ENCODE measurements around the gene PDE4B.
"Not testable (repeated sequence)": the region's sequence is repeated elsewhere in the genome, so short reads cannot be mapped to it uniquely, and the experiment has no call there.

Gene PDE4B

GRCh38 chr1:65991694-65992093 lies 199.0 kb downstream of the PDE4B start:
- Mint-ChIP-seq H3K36me3 (ENCODE audit: low read depth) (no peaks in the 10 kb centered on the region), H3K27ac (no peak overlapping the region), H3K4me1 (ENCODE audit: low read depth) (no peaks in the 10 kb centered on the region), H3K4me3 (no peak overlapping the region), H3K27me3 (ENCODE audit: low read depth) (peaks cover 7% of the 10 kb centered on the region), H3K9me3 (no peaks in the 10 kb centered on the region)
- DNase-seq (ENCODE audit: low spot score) = no peak

GRCh38 chr1:65992165-65992821 lies 199.6 kb downstream of the PDE4B start:
- Mint-ChIP-seq H3K27me3 (ENCODE audit: low read depth) (peaks cover 7% of the 10 kb centered on the region), H3K4me3 (no peak overlapping the region), H3K36me3 (ENCODE audit: low read depth) (no peaks in the 10 kb centered on the region), H3K27ac (no peak overlapping the region), H3K9me3 (no peaks in the 10 kb centered on the region), H3K4me1 (ENCODE audit: low read depth) (no peaks in the 10 kb centered on the region)
- no peak for DNase-seq (ENCODE audit: low spot score)

- Mint-ChIP-seq H3K4me3 (no peak overlapping the region), H3K36me3 (ENCODE audit: low read depth) (no peaks in the 10 kb centered on the region), H3K27ac (no peak overlapping the region), H3K27me3 (ENCODE audit: low read depth) (peaks cover 11% of the 10 kb centered on the region), H3K9me3 (no peaks in the 10 kb centered on the region), H3K4me1 (ENCODE audit: low read depth) (no peaks in the 10 kb centered on the region)
- DNase-seq (ENCODE audit: low spot score) = no peak
Measured at GRCh38 chr1:65992831-65993271, 200.2 kb downstream of the PDE4B start.

- Mint-ChIP-seq H3K27me3 (ENCODE audit: low read depth) (peaks cover 11% of the 10 kb centered on the region), H3K27ac (no peak overlapping the region), H3K36me3 (ENCODE audit: low read depth) (no peaks in the 10 kb centered on the region)
Measured at GRCh38 chr1:65994223-65994622, 201.5 kb downstream of the PDE4B start.

GRCh38 chr1:65995336-65995735 lies 202.6 kb downstream of the PDE4B start:
- no peaks in the 10 kb centered on the region for H3K4me1 Mint-ChIP-seq (ENCODE audit: low read depth)
- no peak for DNase-seq (ENCODE audit: low spot score)
- no peaks in the 10 kb centered on the region for H3K9me3 Mint-ChIP-seq
- no peaks in the 10 kb centered on the region for H3K36me3 Mint-ChIP-seq (ENCODE audit: low read depth)
- H3K27me3 Mint-ChIP-seq (ENCODE audit: low read depth) = peaks cover 11% of the 10 kb centered on the region
- H3K27ac Mint-ChIP-seq = no peak overlapping the region
- no peak overlapping the region for H3K4me3 Mint-ChIP-seq

More at GRCh38 chr1:65994223-65994622, 201.5 kb downstream of the PDE4B start:
- H3K9me3 Mint-ChIP-seq = no peaks in the 10 kb centered on the region
- DNase-seq (ENCODE audit: low spot score) = no peak
- no peak overlapping the region for H3K4me3 Mint-ChIP-seq
- H3K4me1 Mint-ChIP-seq (ENCODE audit: low read depth) = no peaks in the 10 kb centered on the region

- no peaks in the 10 kb centered on the region for H3K9me3 Mint-ChIP-seq
- no peaks in the 10 kb centered on the region for H3K36me3 Mint-ChIP-seq (ENCODE audit: low read depth)
- no peak overlapping the region for H3K27ac Mint-ChIP-seq
Measured at GRCh38 chr1:65995928-65996327, 203.2 kb downstream of the PDE4B start.

GRCh38 chr1:65997693-65998092 lies 205.0 kb downstream of the PDE4B start:
- no peaks in the 10 kb centered on the region for H3K4me1 Mint-ChIP-seq (ENCODE audit: low read depth)
- H3K27me3 Mint-ChIP-seq (ENCODE audit: low read depth) = peaks cover 8% of the 10 kb centered on the region
- no peak overlapping the region for H3K4me3 Mint-ChIP-seq
- no peaks in the 10 kb centered on the region for H3K9me3 Mint-ChIP-seq
- no peaks in the 10 kb centered on the region for H3K36me3 Mint-ChIP-seq (ENCODE audit: low read depth)
- DNase-seq (ENCODE audit: low spot score) = no peak
- no peak overlapping the region for H3K27ac Mint-ChIP-seq

More at GRCh38 chr1:65995928-65996327, 203.2 kb downstream of the PDE4B start:
- no peak for DNase-seq (ENCODE audit: low spot score)
- Mint-ChIP-seq H3K4me3 (no peak overlapping the region), H3K27me3 (ENCODE audit: low read depth) (peaks cover 15% of the 10 kb centered on the region), H3K4me1 (ENCODE audit: low read depth) (no peaks in the 10 kb centered on the region)

- Mint-ChIP-seq H3K27me3 (ENCODE audit: low read depth) (peaks cover 8% of the 10 kb centered on the region), H3K36me3 (ENCODE audit: low read depth) (no peaks in the 10 kb centered on the region), H3K4me3 (no peak overlapping the region), H3K9me3 (no peaks in the 10 kb centered on the region), H3K27ac (no peak overlapping the region), H3K4me1 (ENCODE audit: low read depth) (no peaks in the 10 kb centered on the region)
- DNase-seq (ENCODE audit: low spot score) = no peak
Measured at GRCh38 chr1:65998763-65999583, 206.3 kb downstream of the PDE4B start.

GRCh38 chr1:66000033-66000637 lies 207.4 kb downstream of the PDE4B start:
- H3K27me3 Mint-ChIP-seq (ENCODE audit: low read depth) = peaks cover 8% of the 10 kb centered on the region

GRCh38 chr1:66003690-66004089 lies 211.0 kb downstream of the PDE4B start:
- H3K27ac Mint-ChIP-seq = no peak overlapping the region
- H3K27me3 Mint-ChIP-seq (ENCODE audit: low read depth) = peaks cover 4% of the 10 kb centered on the region

More at GRCh38 chr1:66000033-66000637, 207.4 kb downstream of the PDE4B start:
- Mint-ChIP-seq H3K27ac (no peak overlapping the region), H3K9me3 (no peaks in the 10 kb centered on the region), H3K36me3 (ENCODE audit: low read depth) (no peaks in the 10 kb centered on the region), H3K4me1 (ENCODE audit: low read depth) (no peaks in the 10 kb centered on the region), H3K4me3 (no peak overlapping the region)
- no peak for DNase-seq (ENCODE audit: low spot score)

GRCh38 chr1:66006534-66006933 lies 213.8 kb downstream of the PDE4B start:
- H3K27me3 Mint-ChIP-seq (ENCODE audit: low read depth); H3K36me3 Mint-ChIP-seq (ENCODE audit: low read depth); H3K27ac Mint-ChIP-seq; H3K4me3 Mint-ChIP-seq; H3K9me3 Mint-ChIP-seq; DNase-seq (ENCODE audit: low spot score); H3K4me1 Mint-ChIP-seq (ENCODE audit: low read depth): not testable (repeated sequence)

More at GRCh38 chr1:66003690-66004089, 211.0 kb downstream of the PDE4B start:
- Mint-ChIP-seq H3K4me3 (no peak overlapping the region), H3K36me3 (ENCODE audit: low read depth) (no peaks in the 10 kb centered on the region), H3K9me3 (no peaks in the 10 kb centered on the region), H3K4me1 (ENCODE audit: low read depth) (no peaks in the 10 kb centered on the region)
- no peak for DNase-seq (ENCODE audit: low spot score)

GRCh38 chr1:66012106-66012784 lies 219.6 kb downstream of the PDE4B start:
- H3K27me3 Mint-ChIP-seq (ENCODE audit: low read depth) = peaks cover 2% of the 10 kb centered on the region
- no peaks in the 10 kb centered on the region for H3K9me3 Mint-ChIP-seq
- no peak overlapping the region for H3K4me3 Mint-ChIP-seq
- no peak for DNase-seq (ENCODE audit: low spot score)
- no peaks in the 10 kb centered on the region for H3K36me3 Mint-ChIP-seq (ENCODE audit: low read depth)
- H3K4me1 Mint-ChIP-seq (ENCODE audit: low read depth) = no peaks in the 10 kb centered on the region
- no peak overlapping the region for H3K27ac Mint-ChIP-seq

- H3K27me3 Mint-ChIP-seq (ENCODE audit: low read depth) = peaks cover 2% of the 10 kb centered on the region
- DNase-seq (ENCODE audit: low spot score) = no peak
- H3K4me1 Mint-ChIP-seq (ENCODE audit: low read depth) = no peaks in the 10 kb centered on the region
- no peaks in the 10 kb centered on the region for H3K9me3 Mint-ChIP-seq
- H3K4me3 Mint-ChIP-seq = no peak overlapping the region
- no peak overlapping the region for H3K27ac Mint-ChIP-seq
- no peaks in the 10 kb centered on the region for H3K36me3 Mint-ChIP-seq (ENCODE audit: low read depth)
Measured at GRCh38 chr1:66013371-66013770, 220.7 kb downstream of the PDE4B start.

All from T-helper 2 cell treated with Interferon-gamma antibody and Interleukin-4, amounts not matched to agents 5 μg/mL and 100 μg/mL, for 36 hours (primary cell).